GM18526 (cell line): Measurements from ENCODE around the gene WDR6.

Source experiments
- POLR2A ChIP-seq: IDR thresholded peaks from 3 replicates; pipeline ENCODE4 v1.6.1; 2011; ENCODE audit not compliant: insufficient read length; ENCODE audit errors: extremely low read depth

Gene WDR6

DNA sequence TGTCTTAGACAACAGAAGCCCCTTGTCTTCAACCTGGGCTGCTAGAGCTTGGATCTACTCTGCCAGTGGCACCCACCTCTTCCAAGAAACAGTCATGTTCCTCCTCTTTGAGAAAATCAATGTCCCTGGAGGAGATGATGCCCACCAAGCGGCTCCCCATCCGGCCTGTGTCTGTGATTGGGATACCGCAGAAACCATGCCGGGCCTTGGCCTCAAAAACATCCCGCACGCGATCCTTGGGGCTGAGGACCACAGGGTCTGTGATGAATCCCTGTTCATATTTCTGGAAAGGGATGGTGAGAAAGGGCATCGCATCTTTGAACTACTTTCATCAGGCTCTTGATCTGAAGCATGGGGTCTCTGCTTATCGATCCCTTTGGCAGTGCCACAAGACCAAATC lies 20.4 kb downstream of the WDR6 start:
- no peak for TF ChIP-seq POLR2A

DNA sequence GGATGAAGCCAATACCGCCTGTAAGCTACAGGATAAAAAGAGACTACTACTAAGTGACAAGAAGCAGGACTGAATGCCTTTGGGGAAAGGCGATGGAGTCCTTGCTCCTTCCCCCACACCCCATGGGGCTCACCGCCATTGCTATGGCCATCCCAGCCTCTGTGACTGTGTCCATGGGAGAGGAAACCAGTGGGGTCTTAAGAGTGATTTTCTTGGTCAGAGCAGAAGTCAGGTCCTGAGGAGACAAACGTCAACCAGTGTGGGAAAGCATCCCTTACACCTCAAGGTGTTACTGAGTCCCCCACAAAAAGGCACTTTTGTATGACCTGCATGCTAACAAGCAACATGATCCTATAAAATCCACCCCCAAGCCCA lies 21.1 kb downstream of the WDR6 start:
- TF ChIP-seq POLR2A, result no peak

DNA sequence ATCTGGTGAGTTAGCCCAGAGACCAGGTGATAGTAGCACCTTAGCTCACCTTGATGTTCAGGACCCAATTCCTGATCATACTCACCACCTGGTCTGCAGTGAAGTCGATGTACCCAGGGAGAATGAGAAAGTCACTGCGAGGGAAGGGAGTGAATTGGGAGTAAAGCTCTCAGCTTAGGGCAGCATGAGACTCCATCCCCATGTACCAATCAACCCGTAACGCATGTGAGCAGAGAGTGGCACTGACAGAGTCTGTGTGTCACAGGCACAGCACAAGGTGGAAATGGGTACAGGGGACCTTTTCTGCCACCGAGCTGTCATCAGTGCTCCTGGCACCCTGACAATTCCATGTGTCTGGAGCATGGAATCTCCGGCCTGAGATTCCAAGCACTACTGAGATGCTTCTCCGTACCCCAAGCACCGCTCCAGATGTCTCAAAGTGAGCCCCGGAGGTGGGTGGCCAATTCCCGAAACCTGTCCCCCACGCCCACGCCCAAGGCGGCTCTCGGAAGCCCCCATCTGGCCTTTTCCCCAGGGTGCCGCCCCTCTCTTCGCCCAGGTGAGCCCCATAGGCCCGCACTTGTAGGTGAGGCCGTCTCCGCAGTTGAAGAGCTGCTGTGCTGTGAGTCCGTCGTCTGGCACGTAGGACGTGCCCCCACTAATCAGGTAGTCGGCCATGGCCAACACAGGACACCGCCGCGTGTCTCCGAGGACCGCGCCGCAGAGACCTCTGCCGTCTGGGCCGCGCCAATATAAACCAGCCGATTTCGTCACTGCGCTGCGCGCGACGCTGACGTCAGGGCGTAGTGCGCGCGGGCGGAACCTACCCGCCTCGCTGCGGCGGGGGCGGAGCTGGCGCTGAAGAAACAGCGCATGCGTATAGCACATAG lies 21.7 kb downstream of the WDR6 start, which contains the start of gene IMPDH2:
TSS of gene IMPDH2 (minus strand) at position 726 of the 890 bp plus-strand sequence. CDS start at position 678, 48 bp downstream.
- peak; percentile 100 for TF ChIP-seq POLR2A

DNA sequence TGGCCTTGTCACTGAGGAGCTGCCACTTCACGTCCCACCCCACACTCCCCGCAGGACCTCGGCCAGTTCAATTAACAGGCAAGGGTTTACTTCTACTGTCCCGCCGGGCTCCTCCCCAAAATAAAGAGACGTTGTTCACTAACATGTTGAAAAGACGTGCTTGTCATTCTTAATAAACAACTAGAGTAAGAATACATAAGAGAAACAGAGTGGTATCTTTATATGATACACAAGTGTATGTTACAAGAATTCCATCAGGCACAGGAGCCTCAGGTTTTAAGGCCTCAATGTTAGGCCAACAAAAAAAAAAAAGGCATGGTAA lies 22.3 kb downstream of the WDR6 start:
- TF ChIP-seq POLR2A, result no peak

DNA sequence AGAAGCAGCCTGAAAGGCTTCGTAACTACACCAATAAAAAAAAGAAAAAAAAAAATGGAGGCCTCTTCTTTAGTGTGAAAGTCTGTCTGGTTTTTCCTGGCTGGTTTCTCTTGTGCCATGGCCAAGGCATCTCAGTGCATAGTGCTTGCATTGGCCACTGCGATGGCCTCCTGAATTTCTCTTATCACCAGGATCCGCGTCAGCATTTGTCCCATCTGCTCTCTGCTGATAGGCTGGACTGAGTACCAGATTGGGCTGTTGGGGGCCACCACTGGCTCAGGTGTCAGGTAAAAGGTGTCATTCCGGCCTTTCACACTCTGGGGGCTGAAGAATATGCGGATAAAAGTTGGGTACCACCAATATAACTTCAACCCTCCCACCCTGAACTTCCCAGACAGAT lies 23.1 kb downstream of the WDR6 start:
- TF ChIP-seq POLR2A, result no peak

DNA sequence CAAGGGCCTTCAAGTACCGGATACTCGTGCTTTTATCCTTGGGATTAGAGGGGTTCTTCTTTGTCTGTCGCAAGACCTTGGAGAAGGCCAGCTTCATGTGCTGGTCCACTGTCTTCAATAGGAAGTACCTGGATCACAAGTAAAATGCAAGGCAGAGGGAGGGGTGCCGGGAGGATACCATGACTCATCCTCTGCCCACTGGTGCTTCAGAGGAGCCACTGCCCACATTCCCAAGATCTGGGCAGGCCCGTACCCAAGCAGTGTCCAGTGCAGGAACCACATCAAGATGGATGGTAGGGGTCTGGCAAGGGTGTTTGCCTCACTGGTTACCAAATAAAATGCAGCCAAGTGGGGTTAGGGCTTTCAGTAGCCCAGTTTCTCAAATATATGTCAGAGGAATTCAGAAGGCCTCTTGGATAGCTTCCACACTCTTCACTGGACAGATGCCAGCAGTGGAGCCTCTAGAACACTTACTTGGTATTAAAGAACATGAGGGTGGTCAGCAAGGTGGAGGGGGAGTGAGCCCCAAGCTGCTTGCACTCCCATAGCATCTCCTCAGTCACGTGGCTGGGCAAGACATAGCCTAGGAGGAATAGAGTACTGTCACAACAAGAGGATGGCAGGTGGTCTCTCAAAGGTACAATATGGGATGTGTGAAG lies 25.6 kb downstream of the WDR6 start:
- TF ChIP-seq POLR2A, result no peak

DNA sequence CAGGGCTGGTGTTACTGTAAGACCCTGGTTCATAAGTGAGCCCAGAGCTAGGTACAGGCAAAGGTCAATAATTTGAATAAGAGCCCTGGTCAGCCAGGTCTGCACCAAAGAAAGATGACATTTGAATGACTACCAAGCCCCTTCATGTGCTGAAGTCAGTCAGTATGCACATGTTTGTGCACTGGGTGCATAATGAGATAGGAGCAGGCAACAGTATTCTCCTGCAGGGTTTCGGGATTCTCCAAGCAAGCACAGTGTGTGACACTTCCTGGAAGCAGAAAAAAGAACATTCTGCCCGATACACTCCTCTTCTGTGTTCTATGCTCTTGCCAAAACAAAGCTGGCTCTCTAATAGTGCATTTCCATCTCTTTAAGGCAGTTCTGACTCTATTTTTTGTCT lies 27.5 kb downstream of the WDR6 start:
- TF ChIP-seq POLR2A, result no peak

DNA sequence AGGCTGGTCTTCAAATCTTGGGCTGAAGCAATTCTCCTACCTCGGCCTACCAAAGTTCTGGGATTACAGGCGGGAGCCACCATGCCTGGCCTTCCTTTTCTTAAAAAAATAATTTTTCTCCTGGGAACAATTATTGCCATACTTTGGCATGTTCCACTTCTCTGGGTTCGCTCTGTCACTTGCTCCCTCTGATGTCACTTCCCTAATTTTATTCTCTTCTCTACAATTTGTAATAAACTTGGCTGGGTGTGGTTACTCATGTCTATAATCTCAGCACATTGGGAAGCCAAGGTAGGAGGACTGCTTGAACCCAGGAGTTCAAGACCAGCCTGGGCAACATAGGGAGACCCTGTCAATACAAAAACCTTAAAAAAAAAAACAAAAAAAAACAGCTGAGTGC lies 28.1 kb downstream of the WDR6 start:
- TF ChIP-seq POLR2A, result no peak

DNA sequence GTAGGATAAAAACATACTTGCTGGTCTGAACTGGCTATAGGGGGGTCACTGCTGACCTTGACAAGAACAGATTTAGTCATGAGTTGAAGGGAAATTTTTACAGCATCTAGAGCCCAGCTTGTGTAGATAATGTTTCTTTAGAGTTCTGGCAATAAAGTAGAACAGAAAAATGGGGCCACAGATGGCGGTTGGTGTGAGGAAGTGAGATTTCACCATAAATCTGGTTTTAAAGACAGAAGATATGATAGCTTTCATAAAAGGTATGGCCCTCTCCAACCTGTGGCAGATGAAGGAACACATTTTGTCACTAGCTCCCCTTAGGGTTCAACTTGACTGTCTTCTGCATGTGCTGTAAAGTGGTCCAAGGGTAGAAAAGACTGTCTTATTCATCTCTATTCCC lies 46.4 kb downstream of the WDR6 start:
- TF ChIP-seq POLR2A, result no peak

DNA sequence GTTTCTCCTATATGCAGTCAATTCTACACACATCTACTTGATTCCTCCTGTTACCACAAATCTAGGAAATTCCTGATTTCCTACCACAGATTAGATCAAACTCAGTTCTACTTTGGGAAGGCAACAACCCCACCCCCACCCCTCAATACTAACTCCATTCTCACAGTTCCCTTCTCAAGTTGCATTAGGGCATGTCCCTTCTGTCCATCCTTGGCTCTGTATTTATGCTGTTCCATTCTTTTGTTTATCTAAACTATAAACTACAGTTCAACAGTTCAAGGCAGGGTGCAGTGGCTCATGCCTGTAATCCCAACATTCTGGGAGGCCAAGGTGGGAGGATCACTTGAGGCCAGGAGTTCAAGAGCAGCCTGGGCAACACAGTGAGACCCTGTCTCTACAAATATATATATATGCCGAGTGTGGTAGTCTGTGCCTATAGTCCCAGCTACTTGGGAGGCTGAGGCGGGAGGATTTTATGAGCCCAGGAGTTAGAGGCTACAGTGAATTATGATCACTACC lies 47.2 kb downstream of the WDR6 start:
- no peak for TF ChIP-seq POLR2A

DNA sequence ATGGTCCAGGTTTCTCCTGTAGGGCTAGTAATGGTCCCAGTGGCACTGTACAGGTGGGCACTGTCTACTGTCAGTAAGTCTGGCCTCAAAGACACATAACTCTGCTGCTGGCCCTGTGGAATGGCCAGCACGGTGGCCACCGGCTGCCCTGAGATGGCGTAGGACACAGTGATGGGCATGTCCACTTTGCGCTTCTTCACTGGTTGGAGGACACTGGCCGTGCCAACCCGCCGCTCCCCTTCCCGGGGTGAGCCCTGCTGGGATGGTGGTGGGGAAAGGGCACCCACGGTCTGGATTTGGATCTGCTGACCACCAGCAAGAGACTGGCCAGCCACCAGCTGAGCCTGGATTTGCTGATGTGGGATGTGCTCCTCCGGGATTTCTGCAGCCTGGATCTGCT lies 50.1 kb downstream of the WDR6 start:
- TF ChIP-seq POLR2A, result no peak

DNA sequence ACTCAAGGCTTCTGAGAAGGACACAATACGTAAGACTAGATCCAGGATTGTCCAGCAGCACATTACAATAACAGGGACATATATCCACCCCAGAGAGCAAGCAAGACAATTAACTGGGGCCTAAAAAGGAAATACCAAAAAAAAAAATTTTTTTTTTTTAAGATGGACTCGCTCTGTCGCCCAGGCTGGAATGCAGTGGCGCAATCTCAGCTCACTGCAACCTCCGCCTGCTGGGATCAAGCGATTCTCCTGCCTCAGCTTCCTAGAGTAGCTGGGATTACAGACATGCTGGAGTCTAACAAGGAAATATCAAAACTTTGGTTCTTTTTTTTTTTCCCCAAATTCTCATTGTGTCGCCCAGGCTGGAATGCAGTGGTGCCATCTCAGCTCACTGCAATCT lies 50.8 kb downstream of the WDR6 start:
- TF ChIP-seq POLR2A, result no peak
